Muscle layer of duodenum (tissue), 2 donors: ENCODE results near the gene CACNA1B.

Experiments used
- H3K27ac ChIP-seq: one replicate; pipeline ENCODE4 v1.7.0; 2013; ENCODE audit warnings: mild to moderate bottlenecking, low read length
- H3K27me3 ChIP-seq: one replicate; pipeline ENCODE4 v1.7.0; 2013; ENCODE audit warnings: low read depth, mild to moderate bottlenecking, control low read depth, low read length
- H3K36me3 ChIP-seq, 2 donors: one replicate each; pipeline ENCODE4 v1.7.0; 2013; ENCODE audit warnings: low read length in 2 of 2, control low read depth in 1 of 2, mild to moderate bottlenecking in 1 of 2; ENCODE audit not compliant: insufficient read depth in 2 of 2, control insufficient read depth in 1 of 2
- H3K4me1 ChIP-seq, 2 donors: one replicate each; pipeline ENCODE4 v1.7.0; 2013; ENCODE audit warnings: low read length in 2 of 2, mild to moderate bottlenecking in 2 of 2, control low read depth in 1 of 2, moderate library complexity in 1 of 2; ENCODE audit not compliant: insufficient read depth in 2 of 2, control insufficient read depth in 1 of 2
- H3K4me3 ChIP-seq, 2 donors: one replicate each; pipeline ENCODE4 v1.7.0; 2013; ENCODE audit warnings: low read length in 2 of 2, low read depth in 1 of 2, mild to moderate bottlenecking in 1 of 2
- H3K9me3 ChIP-seq, 2 donors: one replicate each; pipeline ENCODE4 v1.7.0; 2013; ENCODE audit warnings: low read length in 2 of 2, control low read depth in 1 of 2, mild to moderate bottlenecking in 1 of 2; ENCODE audit not compliant: control insufficient read depth in 1 of 2
- donor health status: healthy.

Gene CACNA1B

GRCh38 chr9:138096519-138096845 lies 218.9 kb downstream of the CACNA1B start:
- H3K4me1 ChIP-seq: no peaks in the 10 kb centered on the region
- H3K4me3 ChIP-seq: no peak overlapping the region
- H3K27ac ChIP-seq: no peak overlapping the region
- no peaks in the 10 kb centered on the region for H3K27me3 ChIP-seq
- no peaks in the 10 kb centered on the region for H3K9me3 ChIP-seq
- no peaks in the 10 kb centered on the region for H3K36me3 ChIP-seq

GRCh38 chr9:138097501-138097991 lies 220.0 kb downstream of the CACNA1B start:
- H3K4me1 ChIP-seq: no peaks in the 10 kb centered on the region
- H3K36me3 ChIP-seq: no peaks in the 10 kb centered on the region
- H3K9me3 ChIP-seq: no peaks in the 10 kb centered on the region
- H3K27ac ChIP-seq: no peak overlapping the region
- H3K4me3 ChIP-seq: no peak overlapping the region
- no peaks in the 10 kb centered on the region for H3K27me3 ChIP-seq

DNA sequence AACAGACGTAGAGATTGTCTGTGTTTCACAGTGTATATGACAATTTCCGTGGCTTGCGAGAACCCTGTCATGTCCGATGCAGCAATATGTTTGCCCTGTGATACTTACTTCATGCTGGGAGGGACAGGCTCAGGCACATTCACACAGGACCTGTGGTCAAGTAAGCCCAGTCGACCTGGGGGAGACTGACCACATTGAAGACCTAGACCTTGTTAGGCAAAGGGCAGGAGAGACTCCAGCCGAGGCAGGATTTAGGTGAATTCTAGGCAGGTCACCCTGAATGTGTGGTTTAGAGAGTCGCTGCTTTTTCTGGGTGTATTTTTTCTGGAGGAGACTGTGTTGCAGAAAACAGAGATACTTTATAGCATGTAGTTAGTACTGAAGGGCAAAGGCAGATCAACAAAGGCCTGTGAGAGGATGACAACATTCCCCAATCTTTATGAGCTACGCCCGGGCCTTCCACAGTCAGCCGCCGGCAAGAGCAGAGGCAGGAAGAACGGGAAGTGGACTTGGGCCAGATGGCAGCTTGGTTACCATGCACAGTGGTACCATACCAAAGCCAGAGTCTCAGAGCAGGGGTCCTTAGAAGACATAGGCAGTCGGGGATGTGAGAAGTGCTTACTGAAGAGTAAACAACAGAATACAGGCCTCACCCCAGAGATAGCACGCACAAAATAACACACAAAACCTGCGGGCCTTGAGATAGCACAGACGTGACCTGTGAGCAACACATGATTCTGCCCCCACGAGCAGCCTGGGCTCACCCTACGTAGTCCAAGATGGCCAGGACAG lies 220.7 kb downstream of the CACNA1B start:
- no peaks in the 10 kb centered on the region for H3K36me3 ChIP-seq
- H3K4me1 ChIP-seq: no peaks in the 10 kb centered on the region
- no peak overlapping the region for H3K27ac ChIP-seq
- no peaks in the 10 kb centered on the region for H3K27me3 ChIP-seq
- no peak overlapping the region for H3K4me3 ChIP-seq
- no peaks in the 10 kb centered on the region for H3K9me3 ChIP-seq

DNA sequence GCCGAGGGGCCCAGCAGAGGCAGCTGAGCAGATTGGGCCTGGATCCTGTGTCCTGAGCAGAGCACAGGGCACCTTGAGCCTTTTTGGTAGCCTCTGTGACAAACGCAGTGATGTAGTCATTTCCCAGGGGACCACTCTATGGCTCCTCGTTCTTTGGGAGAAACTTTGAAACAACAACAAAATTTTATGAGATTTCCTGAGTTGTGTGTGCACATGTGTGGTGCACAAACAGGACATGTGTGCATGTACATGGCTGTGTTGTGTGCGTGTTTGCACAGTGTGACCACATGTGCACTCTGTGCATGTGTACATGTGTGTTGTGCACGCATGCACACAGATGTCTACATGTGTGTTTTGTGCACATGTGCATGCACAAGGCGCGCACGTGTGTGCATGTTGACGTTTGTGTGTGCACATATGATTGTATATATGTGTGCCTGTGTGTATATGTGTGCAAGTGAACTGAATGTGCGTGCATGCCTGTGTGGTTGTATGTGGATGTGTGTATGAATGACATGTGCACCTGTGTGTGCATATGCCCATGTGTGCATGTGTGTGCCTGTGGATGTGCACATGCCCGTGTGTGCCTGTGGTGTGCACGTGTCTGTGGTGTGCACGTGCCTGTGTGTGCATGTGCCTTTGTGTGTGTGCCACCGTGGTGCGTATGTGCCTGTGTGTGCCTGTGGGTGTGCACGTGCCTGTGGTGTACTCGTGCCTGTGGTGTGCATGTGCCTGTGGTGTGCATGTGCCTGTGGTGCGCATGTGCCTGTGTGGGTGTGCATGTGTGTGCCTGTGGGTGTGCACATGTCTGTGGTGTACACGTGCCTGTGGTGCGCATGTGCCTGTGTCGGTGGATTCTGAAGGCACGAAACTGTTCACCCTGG lies 221.6 kb downstream of the CACNA1B start:
- Histone ChIP-seq H3K27me3 (no peaks in the 10 kb centered on the region), H3K9me3 (no peaks in the 10 kb centered on the region), H3K27ac (no peak overlapping the region), H3K36me3 (no peaks in the 10 kb centered on the region), H3K4me1 (no peaks in the 10 kb centered on the region), H3K4me3 (no peak overlapping the region)

DNA sequence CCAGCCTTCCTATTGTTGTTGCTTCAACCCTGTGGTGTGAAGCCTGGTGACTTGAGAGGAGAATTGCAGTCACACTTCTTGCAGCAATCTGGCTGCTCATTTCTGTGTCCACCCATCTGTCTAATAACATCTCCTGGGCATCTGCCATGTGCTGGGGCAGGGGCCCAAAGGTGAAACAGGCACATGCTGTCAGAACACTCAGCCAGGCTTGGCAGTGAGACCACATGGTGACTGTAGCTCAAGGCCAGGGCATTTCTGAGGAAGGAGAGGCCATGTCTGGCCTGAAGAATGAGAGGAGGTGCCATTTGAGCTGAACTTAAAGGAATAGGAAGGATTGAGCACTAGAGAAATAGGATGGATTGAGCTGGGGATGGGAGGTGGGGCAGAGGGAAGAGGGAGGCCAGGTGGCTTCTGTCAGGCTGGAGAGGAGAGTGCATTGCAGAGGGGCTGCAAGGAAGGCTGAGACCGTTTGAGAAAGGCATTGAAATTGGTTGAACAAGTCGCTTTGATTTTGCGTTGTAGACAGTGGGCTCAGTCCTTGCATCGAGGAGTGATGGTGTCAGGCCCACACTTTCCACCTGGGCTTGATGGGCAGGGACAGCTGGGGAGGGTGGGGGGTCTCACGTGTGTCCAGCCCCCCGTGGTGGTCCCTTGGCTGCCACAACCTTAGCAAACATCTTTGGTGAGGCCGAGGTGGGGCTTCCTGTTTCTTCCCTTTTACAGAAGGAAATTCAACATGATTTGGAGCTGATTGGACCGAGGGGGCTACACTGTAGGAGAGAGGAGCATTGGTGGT lies 222.4 kb downstream of the CACNA1B start:
- H3K27ac ChIP-seq: no peak overlapping the region

GRCh38 chr9:138100711-138101350 lies 223.2 kb downstream of the CACNA1B start:
- H3K36me3 ChIP-seq: no peaks in the 10 kb centered on the region
- no peaks in the 10 kb centered on the region for H3K27me3 ChIP-seq
- H3K27ac ChIP-seq: no peak overlapping the region
- H3K9me3 ChIP-seq: no peaks in the 10 kb centered on the region
- H3K4me3 ChIP-seq: no peak overlapping the region
- no peaks in the 10 kb centered on the region for H3K4me1 ChIP-seq

More for the DNA sequence above, 222.4 kb downstream of the CACNA1B start:
- no peak overlapping the region for H3K4me3 ChIP-seq
- no peaks in the 10 kb centered on the region for H3K27me3 ChIP-seq
- no peaks in the 10 kb centered on the region for H3K36me3 ChIP-seq
- H3K4me1 ChIP-seq: no peaks in the 10 kb centered on the region
- no peaks in the 10 kb centered on the region for H3K9me3 ChIP-seq

GRCh38 chr9:138101444-138102234 lies 224.1 kb downstream of the CACNA1B start:
- no peaks in the 10 kb centered on the region for H3K9me3 ChIP-seq

GRCh38 chr9:138102246-138103051 lies 224.9 kb downstream of the CACNA1B start:
- H3K9me3 ChIP-seq: no peaks in the 10 kb centered on the region
- no peak overlapping the region for H3K27ac ChIP-seq
- H3K36me3 ChIP-seq: no peaks in the 10 kb centered on the region
- no peak overlapping the region for H3K4me3 ChIP-seq
- no peaks in the 10 kb centered on the region for H3K27me3 ChIP-seq
- no peaks in the 10 kb centered on the region for H3K4me1 ChIP-seq

More at GRCh38 chr9:138101444-138102234, 224.1 kb downstream of the CACNA1B start:
- no peaks in the 10 kb centered on the region for H3K4me1 ChIP-seq
- no peak overlapping the region for H3K4me3 ChIP-seq
- no peaks in the 10 kb centered on the region for H3K27me3 ChIP-seq
- no peaks in the 10 kb centered on the region for H3K36me3 ChIP-seq
- H3K27ac ChIP-seq: no peak overlapping the region

DNA sequence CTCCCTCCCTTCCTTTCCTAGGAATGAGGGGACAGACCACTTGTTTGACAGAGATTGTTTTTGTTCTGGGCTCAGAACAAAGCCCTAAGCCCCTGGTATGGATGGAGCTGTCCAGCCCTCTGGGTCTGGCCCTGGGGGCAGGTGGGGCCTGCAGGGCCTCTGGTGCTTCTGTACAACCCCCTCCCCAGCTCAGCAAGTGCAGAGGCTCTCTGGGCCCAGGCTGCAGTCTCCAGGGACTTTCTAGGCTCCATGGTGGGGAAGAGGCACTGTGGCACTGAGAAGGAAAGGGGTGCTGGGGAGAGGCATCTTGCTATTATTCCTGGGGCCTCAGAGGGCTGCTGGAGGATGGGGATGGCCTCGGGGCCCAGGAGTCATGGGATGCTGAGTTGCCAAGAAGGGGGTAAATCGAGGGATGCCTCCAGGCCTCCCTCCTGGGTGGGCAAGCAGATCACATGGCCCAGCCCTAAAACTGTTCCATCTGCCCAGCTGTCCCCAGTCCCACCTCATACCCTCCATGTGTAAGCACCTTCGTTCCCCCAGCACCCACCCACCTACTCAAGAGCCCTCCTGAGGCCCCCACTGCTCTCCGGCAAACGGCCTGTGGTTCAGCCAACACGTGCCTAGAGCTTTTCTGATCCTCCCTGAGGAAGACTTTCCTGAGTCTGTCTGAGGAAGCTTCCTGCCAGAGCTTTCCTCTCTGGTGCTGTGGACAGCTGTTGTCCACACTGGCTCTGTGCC lies 225.7 kb downstream of the CACNA1B start:
- Histone ChIP-seq H3K9me3 (no peaks in the 10 kb centered on the region), H3K27ac (no peak overlapping the region), H3K4me3 (no peak overlapping the region), H3K36me3 (no peaks in the 10 kb centered on the region), H3K4me1 (no peaks in the 10 kb centered on the region), H3K27me3 (no peaks in the 10 kb centered on the region)
